Stimulated activated CD4-positive, alpha-beta T cell treated with anti-CD3 and anti-CD28 coated beads, Interleukin-4, amount 100 ng/mL, for 24 hours (primary cell): ENCODE data around the gene P3H2.

ENCODE experiments used
- DNase-seq: peaks from one replicate; pipeline ENCODE4 v3.0.0-alpha.2; 2020

Gene P3H2

DNA sequence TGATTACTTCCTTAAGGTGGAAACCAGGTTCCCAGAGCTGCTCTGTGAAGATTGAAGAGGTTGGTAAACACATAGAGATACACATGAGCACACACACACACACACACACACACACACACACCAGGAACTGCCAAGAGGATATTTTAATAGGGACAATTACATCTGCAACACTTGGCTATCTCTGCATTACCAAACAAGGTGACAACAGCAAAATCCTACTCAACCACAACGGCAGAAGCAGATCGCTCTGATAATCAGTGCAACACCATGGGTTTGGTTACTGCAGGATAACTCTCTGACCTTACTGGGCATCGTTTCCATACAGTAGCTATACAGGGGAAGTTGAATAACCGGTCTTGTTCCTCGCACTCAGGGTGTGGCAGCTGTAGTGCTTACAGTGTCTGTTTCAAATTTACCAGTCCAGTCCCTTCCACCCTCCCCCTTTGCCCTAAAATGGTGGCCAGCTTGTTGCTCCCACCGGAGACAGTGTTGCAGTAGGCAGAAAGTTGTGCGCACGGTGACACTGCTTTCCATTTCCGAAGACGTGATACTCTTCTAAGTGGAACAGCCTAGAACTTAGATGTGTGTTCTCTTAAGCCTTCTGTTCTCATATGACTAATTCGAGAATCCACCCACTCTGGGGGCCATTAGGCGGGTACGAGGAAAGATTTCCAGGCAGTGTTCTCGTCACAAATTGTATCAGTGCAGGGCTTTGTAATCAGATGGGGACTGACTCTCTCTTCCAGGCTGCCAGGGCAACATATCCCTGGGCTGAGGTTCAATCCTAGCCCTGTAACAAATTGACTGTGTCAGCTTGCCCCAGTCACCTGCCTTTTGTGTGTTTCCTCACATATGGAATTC lies 176.2 kb downstream of the P3H2 start:
- DNase-seq, result no peak

GRCh38 chr3:189942948-189943347 lies 177.7 kb downstream of the P3H2 start:
- DNase-seq, result no peak

- peak; percentile 41 for DNase-seq
These were observed 179.0 kb downstream of the P3H2 start for GRCh38 chr3:189941679-189942078.

DNA sequence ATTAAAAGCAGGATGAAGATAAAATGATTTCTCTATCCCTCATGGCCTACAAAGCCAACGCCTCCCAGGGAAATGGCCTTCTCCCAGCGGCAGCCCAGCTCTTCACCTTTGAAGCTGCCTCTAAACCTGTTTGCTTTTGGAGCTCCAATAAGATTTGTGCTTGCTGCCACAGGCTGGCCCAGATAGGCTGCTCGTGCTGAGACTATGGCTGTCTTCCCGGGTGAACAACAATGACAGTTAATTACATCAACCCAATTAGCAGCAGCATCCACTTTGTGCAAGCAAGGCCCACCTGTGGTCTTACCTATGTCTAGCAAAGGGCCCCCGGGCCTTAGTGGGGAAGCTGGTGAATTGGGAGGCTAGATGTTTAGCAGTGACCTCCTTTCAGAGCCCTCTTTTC lies 179.6 kb downstream of the P3H2 start:
- no peak for DNase-seq

DNA sequence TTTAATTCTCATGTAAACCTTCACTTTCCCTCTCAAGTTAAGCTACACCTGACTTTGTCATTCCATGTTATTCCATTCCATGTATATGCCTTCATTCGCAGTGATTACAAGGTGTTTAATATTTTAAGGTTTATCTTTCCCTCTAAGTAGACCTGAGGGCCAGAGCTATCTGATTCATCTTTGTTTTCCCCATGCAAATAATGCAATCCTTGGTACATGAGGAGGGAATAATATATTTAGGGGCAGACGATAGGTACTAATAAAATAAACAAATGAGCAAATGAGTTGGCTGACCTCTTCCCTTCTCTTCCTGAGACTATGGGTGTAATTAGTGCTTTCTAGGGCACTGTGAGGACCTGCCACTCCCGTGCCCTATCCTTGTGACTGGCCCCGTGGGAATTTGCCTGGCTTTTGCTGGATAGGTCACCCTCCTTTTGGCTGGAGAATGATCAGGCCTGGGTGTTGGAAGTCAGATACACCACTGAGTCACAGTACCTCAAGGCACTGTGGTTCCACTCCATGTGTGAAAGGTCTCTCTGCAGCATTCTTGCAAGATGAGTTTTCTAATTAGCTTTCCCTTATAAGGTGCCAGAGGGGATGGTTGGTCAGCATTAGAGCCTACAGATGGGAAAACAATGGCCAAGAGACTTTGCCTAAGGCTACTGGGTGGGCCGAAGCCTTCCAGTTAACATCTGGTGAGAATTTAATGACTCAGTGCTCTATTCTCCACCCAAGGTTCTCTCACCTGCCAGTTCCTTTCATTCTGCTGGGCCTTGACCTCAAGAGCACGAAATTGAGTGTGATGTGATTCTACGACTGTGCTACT lies 183.2 kb downstream of the P3H2 start:
- no peak for DNase-seq

DNA sequence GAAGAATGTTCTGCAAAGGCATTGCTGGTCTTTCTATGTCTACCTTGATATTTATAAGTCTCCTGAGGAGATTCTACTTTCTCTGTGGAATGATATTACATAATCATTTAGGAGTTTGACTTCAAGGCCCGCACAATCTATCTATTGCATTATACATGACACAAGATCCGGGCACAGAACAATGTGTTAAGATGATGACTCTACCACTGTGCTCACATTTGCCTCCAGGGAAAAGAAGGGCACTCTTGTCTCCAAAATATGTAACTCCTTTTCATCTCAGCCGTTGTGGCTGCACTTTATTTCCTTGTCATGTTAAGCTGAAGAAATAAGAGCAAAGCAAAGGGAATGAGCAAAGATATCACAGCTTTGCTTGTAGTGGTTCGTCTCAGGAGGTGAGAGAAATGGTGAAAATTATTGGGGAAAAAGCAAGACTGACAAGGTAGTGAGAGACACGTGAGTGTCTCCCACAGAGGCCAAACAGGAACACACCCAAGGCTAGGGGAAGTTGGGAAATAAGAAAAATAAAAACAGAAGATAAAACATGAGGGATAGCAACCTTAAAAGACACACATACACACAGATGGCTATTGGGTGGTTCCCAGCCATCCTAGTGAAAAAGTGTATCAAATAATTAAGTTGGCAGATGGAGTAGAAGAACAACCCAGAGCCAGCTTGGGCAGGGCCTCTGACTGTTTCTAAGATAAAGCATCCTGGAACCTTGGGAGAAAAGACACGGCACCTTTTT lies 184.3 kb downstream of the P3H2 start:
- DNase-seq, result no peak

- no peak for DNase-seq
These were observed 192.5 kb downstream of the P3H2 start for GRCh38 chr3:189927975-189928895.

DNA sequence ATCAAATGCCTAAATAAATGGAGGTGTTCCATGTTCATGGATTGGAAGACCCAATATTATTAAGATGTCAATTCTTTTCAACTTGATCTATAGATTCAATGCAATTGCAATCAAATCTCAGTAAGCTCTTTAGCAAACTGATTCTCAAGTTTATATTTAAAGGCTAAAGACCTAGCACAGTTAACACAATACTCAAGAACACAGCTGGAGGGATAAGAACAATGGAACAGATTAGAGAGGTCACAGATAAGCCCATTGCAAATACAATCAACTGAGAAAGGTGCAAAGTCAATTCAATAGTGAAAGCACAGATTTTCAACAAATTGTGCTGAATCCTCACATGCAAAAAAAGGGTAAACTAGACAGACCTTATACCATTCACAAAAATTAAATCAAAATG lies 198.9 kb downstream of the P3H2 start:
- DNase-seq, result no peak

GRCh38 chr3:189914799-189915198 lies 205.9 kb downstream of the P3H2 start:
- DNase-seq, result no peak

GRCh38 chr3:189911001-189911400 lies 209.7 kb downstream of the P3H2 start:
- no peak for DNase-seq

DNA sequence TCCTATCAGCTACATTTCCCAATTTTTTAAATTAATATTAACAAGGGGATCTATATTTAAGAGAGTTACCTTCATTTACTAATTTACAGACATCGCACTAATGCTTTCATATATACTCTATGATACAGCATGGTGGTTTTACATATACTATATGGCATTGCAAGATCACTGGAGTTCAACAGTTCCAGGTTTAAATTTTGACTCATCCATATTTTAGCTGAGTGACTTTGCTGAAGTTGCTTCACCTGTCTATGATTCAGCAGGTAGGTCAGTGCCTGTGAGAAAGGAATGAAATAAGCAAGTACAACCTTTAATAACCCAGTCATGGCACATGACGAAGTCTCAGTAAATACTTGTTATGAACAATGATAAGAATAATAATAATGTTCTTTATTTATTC lies 211.1 kb downstream of the P3H2 start:
- no peak for DNase-seq

DNA sequence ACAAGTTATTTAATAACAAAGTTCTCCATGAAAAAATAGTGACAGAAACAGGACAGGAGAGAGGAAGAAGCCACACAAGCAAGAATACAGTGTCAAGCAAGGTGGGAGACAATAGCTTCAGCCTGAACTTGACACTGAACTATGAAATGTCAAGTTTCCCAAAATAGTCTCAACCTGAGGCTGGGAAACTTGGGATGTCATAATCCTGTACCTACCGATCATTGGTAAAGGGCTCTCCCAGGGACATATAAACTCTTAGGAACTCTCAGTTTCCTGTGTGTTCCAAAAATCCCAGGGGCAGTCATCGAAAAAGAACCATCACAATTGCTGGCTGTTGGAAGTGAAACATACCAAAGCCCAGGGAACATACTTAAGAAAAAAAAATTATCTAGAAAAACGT lies 211.6 kb downstream of the P3H2 start:
- DNase-seq, result no peak

GRCh38 chr3:189908646-189909045 lies 212.1 kb downstream of the P3H2 start:
- DNase-seq, result no peak

GRCh38 chr3:189907803-189908202 lies 212.9 kb downstream of the P3H2 start:
- no peak for DNase-seq
